GM03348 (cell line): ENCODE results near the gene CPEB4.

Source experiments
- DNase-seq: peaks from one replicate; pipeline ENCODE4 v3.0.0; 2012; ENCODE audit warnings: low spot score

The CPEB4 gene

DNA sequence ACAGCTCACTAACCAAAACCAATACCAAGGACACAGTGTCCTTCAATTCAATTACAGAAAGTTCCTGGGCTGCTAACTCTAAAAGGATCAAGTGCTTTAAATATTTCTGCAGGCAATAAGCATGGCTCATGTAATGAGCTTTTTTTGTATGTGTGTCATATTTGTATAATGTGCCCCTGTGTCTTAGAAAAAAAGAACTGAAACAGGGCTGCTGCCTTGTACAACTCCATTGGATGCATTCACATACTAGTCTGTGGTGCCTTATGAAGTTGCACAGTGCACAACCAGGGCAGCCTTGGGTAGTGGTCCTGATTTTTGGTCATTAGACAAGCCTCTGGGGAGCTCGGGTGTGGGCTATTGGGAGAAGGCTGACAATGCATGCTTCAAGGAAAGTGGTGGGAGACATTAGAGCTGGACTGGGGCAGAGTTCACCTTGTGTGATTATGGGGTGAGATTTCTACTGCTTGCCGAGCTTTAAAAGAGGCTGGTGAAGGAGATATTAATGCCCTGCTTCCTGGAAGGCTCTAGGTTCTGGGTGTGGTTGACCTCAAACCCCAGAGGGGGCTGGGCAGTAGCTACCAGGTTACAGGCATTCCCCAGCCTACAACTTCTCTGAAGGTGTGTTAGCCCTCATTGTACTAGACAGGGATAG, 3.6 kb upstream of the CPEB4 start:
- no peak for DNase-seq

DNA sequence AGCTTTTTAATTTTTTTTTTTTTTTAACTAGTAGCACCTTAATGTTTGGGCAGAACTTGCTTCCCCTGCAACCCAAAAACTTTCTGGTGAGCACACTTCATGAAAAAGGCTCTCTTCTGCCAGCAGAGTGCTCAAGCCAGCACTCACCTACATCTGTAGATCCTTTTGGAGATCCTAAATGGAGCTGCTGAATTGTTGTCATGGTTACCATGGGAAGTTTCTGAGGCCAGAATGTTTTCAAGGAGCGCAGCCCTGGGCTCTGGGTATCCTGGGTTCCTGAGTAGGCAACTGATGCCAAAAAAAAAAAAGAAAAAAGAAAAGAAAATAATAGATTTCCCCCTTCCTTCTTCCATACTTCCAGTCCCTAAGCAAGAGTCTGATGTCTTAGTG, 3.1 kb upstream of the CPEB4 start:
- DNase-seq, result no peak

DNA sequence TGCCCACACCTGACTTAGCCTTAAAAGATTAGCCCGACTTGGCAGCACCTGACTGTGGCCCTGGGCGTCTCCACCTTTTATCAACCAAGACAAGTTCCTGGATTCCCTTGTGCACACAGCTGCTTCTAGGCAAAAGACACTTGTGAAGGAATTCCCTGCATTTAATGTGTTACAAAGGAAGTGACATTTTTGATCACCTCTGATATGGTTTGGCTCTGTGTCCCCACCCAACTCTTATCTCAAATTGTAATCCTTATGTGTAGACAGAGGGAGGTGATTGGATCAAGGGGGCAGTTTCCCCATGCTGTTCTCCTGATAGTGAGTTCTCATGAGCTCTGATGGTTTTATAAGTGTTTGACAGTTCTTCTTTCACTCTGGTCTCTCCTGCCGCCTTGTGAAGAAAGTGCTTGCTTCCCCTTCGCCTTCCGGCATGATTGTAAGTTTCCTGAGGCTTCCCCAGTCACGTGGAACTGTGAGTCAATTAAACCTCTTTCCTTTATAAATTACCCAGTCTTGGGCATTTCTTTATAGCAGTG, 2.6 kb upstream of the CPEB4 start:
- DNase-seq, result no peak

GRCh38 chr5:173886150-173886549, 2.0 kb upstream of the CPEB4 start:
- no peak for DNase-seq

DNA sequence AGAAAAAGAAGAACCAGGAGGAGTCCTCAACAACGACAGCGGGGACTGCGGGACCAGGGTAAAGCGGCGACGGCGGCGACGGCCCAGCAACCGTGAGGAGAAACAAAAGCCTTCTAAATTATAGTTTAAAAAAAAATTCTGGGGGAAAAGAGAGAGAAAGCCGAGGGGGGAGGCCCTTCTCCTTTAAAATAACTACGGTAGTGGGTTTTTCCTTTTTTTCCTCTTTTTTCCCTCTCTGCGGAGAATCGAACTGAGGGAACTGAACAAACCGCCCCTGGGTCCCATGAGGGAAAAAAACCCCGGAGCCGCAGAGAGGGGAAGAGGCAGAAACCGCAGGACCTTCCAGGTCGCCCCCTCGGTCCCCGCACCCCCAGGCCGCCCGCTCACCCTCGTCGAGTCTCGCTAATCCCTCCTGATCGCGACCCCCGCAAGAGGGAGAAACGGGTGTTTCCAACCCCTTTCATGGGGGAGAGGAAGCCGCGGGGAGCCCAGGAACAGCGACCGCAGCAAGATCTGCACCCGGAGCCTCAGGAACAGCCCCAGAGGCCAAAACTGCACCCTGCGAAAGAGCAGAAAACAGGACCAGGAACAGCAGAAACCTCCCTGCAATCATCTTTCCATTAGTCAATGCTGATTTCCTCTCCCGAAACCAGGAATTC, 453 bp downstream of the CPEB4 start:
- peak; percentile 46 for DNase-seq

DNA sequence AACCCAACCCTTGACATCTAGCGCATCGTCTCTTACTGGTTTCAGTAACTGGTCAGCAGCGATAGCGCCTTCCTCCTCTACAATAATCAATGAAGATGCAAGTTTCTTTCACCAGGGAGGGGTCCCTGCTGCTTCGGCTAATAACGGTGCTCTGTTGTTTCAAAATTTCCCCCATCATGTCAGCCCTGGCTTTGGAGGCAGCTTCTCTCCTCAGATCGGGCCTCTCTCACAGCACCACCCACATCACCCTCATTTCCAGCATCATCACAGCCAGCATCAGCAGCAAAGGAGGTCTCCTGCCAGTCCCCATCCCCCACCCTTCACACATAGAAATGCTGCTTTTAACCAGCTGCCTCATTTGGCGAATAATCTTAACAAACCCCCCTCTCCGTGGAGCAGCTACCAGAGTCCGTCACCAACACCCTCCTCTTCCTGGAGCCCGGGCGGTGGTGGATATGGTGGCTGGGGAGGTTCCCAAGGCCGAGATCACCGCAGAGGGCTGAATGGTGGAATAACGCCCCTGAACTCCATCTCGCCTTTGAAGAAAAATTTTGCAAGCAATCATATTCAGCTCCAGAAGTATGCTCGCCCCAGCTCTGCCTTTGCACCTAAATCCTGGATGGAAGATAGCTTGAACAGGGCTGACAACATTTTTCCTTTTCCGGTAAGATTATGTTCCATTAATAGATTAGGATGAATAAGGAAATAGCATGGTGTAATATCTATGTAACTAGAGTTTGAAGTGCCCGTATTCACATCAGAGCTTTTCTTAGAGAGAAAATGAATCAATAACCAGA, 2.2 kb downstream of the CPEB4 start:
- DNase-seq, result peak; percentile 33

DNA sequence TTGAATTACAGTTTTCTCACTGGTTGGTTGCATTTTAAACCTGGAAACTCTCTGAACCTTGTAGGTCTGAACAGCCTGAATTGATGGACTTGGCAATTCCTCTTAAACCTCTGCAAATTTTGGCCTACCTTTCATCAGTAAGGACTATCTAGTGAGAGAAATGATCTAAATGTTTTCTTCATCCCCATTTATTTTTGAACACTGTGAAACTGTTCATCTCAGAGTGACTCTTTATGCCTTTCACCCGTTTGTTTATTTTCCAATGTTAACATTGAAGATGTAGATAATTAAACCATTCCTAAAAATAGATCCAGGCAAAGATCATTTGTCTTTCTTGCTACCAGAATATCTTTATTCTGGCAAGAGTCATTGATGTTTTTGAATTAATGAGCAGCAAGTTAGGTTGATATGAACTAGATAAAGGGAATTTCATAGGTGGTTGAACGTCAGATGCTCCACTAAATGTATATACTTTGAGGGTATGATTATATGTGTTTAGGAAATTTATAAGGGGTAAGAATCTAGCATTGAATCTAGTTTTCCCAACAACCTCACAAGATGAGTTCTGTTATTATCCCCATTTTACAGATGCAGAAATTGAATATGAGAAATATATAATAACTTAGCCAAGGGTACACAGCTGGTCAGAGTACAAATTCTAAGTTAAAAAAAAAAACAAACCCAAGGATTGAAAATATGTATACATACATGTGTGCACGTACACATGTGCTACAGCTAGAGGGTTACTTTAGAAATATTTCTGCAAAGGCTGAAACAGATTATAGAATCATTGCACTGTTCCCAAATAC, 3.4 kb downstream of the CPEB4 start:
- no peak for DNase-seq

GRCh38 chr5:173893192-173893561, 5.0 kb downstream of the CPEB4 start:
- DNase-seq, result no peak

- DNase-seq, result no peak
Measured at GRCh38 chr5:173895401-173896165, 7.4 kb downstream of the CPEB4 start.

DNA sequence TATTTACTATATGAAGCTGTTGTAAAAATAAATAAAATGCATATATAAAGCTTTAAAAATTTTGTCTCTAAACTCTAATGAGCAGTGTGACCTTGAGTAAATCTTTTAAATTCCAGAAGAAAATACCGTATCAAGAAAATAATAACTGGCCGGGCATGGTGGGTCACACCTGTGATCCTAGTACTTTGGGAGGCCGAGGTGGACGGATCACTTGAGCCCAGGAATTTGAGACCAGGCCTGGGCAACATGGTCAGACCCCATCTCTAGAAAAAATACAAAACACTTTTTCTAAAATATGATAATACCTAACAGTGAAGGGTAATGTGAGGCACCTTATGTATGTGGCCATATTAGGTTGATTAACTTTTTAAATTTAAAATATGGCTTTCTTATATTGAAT, 8.5 kb downstream of the CPEB4 start:
- DNase-seq, result no peak

DNA sequence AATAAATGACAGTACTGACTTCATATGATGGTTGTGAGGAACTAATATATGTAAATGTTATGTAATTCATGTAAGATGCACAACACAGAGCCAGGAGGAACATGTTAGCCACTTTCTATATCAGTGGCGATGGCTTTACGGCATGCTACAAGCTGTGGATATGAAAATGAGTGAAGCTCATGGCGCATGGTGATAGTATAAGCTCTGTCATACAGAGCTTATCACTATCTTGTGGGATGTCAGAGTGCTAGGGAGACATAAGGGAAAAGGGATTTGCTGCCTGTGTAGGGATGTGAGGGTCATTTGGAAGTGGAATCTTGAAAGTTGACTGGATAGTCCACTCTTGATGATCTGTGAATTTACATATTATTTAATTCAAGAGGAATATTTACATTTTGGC, 13.6 kb downstream of the CPEB4 start:
- DNase-seq, result no peak

DNA sequence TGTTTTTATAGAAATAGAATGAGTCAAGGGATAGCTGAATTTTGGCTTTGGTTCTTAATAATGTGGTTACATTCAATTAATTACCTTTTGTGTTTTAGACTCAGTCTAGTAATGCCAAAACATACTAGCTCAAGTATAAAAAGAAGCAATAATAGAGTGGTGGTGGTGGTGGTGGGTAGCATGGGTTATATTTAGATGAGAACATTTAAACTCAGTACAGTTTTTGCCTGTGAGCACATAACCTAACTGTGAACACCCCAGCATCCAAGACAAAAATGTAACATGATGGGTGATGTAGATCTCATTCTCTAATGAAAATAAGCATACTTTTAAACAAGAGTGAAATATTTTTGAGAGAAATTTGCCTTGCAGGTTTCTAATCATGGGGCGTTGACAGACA, 14.2 kb downstream of the CPEB4 start:
- DNase-seq, result no peak

GRCh38 chr5:173902743-173903142, 14.6 kb downstream of the CPEB4 start:
- no peak for DNase-seq

GRCh38 chr5:173903396-173904140, 15.4 kb downstream of the CPEB4 start:
- DNase-seq, result no peak

DNA sequence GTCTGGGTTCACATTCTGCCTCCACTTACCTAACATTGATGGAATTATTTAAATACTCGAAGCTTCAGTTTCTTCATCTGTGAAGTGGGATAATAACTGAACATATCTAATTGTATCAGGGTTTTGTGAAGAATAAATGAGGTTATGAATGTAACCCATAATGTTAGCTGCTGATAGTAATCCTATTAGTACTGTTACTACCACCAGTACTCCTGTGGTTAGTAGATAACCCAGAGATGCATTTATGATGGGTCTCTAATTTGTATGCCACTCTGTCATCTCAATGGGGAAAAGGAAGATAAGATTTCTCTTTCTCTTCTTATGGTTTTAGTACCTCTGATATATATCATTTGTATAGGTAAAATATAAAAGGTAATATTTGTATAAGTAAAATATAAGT, 16.0 kb downstream of the CPEB4 start:
- DNase-seq, result no peak

- no peak for DNase-seq
Measured at GRCh38 chr5:173907284-173907683, 19.1 kb downstream of the CPEB4 start.

DNA sequence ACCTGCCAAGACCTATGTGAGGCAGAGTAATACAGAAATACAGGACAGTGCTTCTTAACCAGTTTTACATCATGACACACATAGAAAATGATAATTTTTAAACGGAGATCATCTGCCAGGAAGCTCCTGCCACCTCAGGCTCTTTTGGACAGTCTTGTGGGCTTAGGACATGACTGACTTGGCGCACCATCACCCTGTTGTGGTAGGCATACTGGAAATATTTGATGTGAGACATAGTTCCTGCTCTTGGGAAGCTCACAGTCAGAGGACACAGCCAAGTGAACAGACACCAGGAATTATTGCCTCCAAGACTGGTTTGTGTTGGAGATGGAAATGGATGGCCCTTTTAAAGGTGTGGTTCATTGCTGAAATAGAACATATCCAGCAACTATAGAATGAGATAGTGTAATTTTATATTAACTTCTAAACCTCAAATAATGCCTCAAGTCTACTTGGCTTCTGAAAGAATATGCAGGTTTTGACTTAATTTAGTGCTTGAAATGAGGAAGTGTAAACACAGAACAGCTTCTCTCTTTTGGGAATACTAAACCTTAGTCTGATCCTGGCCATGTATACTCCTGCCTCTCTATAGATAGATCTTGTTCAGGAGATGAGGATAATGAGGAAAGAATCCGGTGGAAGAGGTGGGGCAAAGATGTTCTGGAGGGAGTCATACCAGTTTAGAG, 19.7 kb downstream of the CPEB4 start:
- DNase-seq, result peak; percentile 37

DNA sequence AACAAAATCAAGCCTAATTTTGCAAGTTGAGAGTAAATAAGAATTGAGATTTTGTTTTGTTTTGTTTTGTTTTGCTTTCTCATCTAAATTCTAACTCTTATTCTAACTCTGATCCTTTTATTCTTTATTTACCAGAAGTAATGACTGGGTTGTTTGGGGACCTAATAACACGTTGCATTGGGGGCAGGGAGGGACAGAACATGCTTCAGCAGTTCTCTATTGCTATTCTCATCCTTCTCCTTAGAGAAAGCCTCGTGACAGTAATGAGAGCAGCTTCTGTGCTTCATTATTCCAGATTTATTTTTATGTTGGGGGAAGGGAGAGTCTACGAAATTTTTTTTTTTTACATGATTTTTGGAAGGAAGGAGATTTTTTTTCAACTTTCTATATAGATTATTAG, 21.1 kb downstream of the CPEB4 start:
- DNase-seq, result no peak

DNA sequence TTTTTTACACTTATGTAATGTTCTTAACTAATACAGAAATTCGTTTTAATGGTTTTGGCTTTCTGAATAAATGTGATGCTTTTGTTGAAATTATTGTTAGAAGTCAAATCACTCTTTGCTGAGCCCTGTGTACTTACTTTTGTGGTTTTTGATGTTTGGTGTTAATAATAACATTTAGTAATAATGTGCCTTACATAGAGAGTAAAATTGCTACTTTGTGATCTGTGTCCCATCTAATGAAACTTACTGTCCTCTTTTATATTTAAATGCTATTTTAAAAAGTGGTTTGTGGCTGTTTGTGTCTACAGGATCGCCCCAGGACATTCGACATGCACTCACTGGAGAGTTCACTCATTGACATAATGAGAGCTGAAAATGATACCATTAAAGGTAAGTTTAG, 22.1 kb downstream of the CPEB4 start:
- DNase-seq, result no peak

GRCh38 chr5:173911623-173912022, 23.5 kb downstream of the CPEB4 start:
- no peak for DNase-seq
